ENCODE data around the gene CLINT1.
A peak's percentile ranks its signal among the peaks of the same experiment; 100 is the strongest.

Gene CLINT1

GRCh38 chr5:157748760-157749461, 110.0 kb downstream of the CLINT1 start:
- no peak for DNase-seq

- DNase-seq = no peak
Observed at GRCh38 chr5:157747766-157748700, 110.9 kb downstream of the CLINT1 start.

DNA sequence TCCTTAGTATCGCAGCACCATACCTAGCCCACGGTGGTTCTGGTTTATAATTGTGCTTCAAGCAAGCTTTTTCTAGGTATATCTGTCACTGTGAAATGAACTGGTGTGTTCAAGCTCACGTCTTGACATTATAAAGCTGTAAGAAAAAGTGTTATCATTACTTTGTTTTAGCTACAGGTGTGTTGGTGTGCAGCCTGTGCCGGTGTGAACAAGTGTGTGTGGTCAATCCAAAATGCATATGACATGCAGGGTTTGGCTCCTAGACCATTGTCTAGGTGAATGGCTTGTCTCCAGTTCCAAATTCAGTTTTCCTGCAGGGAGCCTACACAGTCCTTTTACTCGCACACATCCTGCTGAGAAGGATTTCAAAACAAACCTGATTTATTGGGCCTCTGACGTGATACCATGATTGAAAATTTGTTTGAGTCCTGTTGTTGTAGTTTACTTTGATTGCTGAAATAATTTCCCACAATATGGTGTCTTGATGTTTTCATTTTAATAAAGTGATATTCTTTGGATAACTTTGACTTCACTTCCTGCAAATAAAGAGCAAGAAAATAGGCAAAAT, 111.7 kb downstream of the CLINT1 start:
- no peak for DNase-seq

- DNase-seq = no peak
Observed at GRCh38 chr5:157745041-157745456, 113.9 kb downstream of the CLINT1 start.

GRCh38 chr5:157744051-157745011, 114.6 kb downstream of the CLINT1 start:
- DNase-seq = peak; percentile 59

GRCh38 chr5:157743163-157744050, 115.5 kb downstream of the CLINT1 start, which contains the start of gene LSM11:
Gene LSM11 (plus strand): TSS chr5:157743712. CDS start chr5:157743751, 39 bp downstream.
- peak; percentile 96 for DNase-seq

- DNase-seq = no peak
Observed at GRCh38 chr5:157741131-157741530, 117.8 kb downstream of the CLINT1 start.

GRCh38 chr5:157740229-157740610, 118.7 kb downstream of the CLINT1 start:
- no peak for DNase-seq

DNA sequence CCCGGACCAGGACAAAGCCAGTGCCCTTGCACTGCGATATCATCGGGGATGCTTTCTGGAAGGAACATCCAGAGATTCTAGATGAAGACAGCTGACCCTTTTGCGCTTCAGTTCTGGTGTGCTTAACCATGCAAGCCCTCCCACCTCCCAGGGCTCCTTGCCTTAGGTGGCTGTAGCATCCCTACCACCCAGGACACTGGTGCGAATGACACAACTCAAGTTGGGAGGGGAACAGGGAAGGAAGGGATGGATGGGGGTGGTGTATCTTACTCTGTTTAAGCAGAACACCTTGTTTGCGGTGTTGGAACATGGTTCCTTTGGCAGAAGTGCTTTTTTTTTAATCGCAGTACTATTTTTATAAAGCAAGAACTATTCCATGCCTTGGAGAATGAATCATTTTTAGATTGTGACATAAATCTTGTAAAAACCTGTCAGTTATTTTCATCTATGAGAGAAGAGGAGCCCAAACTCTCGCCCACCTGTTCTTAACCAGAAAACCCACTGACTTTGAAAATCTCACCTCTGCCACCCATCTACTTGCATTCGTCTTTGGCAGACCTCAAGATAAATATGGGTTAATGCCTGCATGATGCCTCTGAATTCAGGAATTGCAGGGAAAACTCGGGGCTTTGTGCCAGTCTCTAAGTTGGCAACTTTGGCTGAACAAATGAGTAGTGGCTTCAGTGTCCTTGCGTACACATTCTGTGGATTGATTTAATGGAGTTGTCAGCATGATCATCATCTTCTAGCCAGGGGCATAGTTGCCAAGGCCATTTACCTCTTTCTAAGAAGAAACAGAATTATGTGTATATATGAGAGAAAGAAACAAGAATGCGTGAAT, 119.3 kb downstream of the CLINT1 start:
- no peak for DNase-seq

DNA sequence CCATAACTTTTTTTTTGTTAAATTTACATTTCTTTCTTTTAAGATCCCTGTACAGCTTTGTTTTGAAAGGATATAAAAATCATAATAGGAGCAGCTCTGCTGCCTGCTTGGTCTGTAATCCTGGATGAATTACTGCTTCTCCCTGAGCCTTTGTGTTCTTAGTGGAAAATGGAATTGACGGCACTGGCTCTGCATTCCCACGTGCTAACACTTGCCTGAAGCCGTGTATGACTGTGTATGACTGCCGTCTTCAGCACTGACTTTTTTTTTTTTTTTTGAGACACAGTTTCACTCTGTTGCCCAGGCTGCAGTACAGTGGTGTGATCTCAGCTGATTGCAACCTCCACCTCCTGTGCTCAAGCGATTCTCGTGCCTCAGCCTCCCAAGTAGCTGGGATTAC, 123.0 kb downstream of the CLINT1 start:
- no peak for DNase-seq

All from eye (tissue), 1 donor.